Measurements from ENCODE around the gene DYSF.
A peak's percentile ranks its signal among the peaks of the same experiment; 100 is the strongest.
"Not testable (repeated sequence)": the region's sequence is repeated elsewhere in the genome, so short reads cannot be mapped to it uniquely, and the experiment has no call there.

DYSF gene

DNA sequence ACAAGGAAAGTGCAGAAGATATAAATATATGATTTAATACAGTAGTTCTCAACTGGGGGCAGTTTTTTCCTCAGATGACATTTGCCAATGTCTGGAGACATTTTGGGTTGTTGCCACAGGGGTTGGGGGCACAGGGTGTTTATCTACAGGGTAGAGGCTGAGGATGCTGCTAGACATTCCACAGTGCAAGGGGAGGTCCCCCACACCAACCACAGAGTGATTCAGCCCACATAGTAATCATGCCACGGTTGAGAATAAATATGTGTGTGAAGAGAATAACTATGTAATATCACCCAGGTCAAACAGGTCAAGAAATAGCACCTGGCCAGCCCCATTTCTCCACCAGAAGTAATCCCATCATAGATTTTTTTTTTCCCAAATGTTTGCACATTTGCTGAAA lies 17.9 kb downstream of the DYSF start:
- DNase-seq, result no peak

- DNase-seq, result no peak
Observed at GRCh38 chr2:71472019-71472418, 18.7 kb downstream of the DYSF start.

DNA sequence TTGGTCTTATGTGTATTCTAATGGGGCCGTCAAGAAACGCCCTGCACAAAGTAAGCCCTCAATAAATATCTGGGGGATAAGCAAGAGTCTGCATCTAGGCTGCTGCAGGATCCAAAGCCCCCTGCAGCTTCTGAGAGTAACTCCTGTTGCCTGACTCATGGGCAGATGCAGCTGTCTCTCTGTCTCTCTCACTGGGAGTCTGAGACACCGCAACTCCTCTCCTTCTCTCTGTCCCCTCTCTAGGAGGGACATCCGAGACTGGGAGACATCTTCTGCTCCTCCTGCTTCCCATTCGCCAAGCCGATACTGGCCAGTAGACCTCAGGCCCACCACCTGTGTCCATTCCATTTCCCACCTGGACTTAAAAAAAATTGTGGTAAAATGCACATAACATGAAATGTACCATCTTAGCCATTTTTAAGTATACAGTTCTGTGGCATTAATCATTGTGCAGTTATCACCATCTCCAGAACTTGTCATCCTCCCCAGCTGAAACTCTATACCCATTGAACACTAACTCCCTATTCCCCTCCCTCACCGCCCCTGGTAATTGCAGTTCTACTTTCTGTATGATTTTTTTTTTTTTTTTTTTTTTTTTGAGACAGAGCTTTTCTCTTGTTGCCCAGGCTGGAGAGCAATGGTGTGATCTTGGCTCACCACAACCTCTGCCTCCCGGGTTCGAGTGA lies 20.1 kb downstream of the DYSF start:
- no peak for DNase-seq

DNA sequence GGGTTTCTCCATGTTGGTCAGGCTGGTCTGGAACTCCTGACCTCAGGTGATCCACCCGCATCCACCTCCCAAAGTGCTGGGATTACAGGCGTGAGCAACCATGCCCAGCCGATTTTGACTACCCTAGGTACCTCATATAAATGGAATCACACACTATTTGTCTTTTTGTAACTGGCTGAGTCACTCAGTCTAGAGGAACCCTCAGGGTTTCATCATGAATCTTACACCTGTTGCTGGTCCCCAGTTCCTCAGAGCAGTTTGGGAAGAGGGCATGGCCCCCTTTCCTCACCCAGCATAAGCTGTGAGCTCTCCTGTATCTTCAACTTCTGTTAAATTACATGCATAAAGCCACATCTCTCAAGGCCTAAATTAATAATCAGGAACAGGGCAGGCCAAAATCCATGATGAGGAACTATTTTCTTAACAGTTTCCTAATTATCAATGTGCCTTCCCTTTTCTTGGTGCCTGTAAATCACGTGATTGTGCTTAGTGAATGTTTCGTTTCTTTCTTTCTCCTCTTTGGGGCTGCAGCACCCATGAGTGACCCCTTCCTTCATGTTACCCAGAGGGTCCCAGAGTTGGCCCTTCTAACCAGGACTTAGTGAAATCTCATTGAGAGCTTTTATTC lies 20.9 kb downstream of the DYSF start:
- no peak for DNase-seq

GRCh38 chr2:71474744-71475397 lies 21.5 kb downstream of the DYSF start:
- DNase-seq, result no peak

DNA sequence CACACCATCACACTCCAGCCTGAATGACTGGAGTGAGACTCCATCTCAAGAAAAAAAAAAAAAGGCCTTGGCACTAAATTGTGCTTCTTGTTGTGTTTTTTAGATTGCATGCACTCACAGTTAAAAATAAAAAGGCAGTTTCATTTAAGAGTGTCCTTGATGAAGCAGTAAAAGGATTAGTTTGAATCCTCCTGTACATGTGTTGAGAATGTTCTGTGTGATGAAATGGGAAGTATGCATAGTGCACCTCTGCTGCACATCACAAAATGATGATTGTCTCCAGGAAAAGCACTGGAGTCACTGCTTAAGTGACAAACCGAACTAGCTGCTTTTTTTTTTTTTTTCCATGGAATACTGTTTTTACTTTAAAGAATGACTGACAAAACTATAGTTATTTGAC lies 23.1 kb downstream of the DYSF start:
- DNase-seq, result no peak

DNA sequence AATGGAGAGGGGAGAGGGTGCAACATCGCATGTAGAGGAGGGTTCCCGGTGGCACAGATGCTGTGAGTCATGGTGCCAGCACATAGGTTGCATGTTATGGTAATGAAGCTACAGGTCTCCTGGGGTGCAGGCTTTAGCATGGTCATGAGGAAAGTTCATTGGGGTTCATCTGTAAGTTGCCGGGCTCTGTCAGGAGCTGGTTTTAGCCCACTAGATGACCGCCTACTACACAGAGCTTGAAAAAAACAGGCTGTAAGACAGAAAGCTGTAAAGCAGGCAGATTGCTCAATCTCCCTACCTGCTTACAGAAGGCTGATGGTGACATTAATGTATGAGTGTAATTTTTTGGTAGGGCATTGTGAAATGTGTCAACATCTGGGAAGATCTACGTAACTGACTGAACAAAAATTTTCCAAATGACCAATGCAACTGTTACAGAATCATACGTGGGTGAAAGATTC lies 23.9 kb downstream of the DYSF start:
- no peak for DNase-seq

GRCh38 chr2:71478806-71479205 lies 25.4 kb downstream of the DYSF start:
- DNase-seq, result no peak

DNA sequence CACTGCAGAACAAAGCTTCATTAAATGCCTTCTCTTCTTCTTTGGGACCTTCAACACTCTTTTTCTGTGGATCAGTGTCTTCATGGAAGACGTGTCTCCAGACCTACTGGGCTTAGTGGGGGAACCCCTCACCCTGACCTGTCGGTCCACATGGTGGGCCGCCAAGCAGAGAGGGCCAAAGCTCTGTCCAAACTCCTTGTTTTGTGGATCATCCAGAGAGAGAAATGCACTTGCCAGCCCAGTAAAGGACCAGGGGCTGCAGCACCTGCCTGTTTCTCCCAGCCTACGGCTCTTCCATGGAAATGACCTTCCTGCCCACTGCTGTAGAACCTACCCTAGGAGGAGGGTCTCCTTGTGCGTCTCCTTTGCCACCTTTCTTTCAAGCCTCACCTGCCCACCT lies 25.9 kb downstream of the DYSF start:
- no peak for DNase-seq

DNA sequence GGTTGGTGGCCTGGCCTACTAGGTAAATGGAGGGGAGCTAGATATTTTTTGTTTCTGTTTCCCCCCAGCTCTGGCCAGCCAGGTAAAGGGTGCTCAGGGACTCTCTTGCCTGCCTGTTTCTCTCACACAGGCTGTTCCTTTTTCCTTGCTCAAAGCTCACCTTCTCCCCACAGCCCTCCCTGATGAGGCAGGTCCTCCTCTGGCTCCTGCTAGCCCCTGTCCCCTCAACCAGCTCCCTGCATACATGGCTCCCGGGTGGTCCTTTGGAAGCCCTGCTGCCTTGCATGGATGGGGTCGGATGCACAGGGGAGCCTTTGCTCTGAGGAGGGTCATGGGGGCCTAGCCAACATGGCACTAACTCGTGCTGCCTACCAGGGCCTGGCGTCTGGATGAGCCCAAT lies 27.8 kb downstream of the DYSF start:
- no peak for DNase-seq

DNA sequence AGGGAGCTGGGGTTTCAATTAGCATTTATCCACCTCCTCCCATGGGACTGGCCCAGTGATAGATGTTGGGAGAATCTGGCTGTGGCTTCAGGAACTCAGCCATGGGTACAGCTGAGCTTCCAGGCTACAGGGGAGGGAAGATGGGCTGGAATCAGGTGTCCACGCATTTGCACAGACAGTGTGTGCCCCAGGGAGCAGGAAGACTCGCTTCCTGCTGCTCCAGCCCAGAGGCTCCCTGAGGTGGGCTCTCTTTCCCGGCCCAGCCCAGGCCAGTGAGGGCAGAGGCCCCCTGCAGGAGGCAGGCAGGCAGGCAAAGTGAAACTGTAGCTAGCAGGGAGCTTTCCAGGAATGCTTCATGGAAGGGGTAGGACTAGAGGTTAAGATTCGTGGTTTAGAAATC lies 28.7 kb downstream of the DYSF start:
- DNase-seq, result no peak

DNA sequence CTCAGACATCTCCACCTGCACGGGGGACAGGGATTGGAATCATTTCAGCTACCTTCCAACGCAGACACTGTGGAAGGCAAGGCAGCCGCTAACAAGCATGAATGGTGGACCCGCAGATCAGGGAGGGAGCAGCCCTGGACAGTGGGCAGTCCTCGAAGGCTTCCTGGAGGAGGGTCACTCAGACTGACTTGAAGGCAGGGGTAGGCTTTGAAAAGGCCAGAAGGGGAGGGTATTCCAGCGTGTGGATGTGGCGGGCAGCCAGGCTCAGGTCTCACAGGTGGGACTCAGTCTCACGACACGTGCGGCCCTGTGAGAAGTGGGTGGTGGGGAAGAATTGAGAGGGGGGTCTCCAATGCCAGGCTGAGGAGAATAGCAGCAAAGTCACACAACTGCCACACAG lies 29.9 kb downstream of the DYSF start:
- DNase-seq, result no peak

DNA sequence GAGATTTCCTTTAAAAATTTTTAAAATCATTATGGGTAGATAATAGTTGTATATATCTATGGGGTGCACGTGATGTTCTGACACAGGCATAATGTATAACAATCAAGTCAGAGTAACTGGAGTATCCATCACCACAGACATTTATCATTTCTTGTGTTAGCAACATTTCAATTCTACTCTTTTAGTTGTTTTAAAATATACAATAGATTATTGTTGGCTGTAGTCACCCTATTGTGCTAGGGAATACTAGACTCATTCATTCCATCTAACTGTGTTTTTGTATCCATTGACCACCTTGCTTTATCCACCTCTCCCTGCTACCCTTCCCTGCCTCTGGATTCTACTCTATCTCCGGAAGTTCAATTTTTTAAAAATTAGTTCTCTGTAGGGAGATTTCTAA lies 31.0 kb downstream of the DYSF start:
- no peak for DNase-seq

GRCh38 chr2:71486881-71487640 lies 33.7 kb downstream of the DYSF start:
- no peak for DNase-seq

DNA sequence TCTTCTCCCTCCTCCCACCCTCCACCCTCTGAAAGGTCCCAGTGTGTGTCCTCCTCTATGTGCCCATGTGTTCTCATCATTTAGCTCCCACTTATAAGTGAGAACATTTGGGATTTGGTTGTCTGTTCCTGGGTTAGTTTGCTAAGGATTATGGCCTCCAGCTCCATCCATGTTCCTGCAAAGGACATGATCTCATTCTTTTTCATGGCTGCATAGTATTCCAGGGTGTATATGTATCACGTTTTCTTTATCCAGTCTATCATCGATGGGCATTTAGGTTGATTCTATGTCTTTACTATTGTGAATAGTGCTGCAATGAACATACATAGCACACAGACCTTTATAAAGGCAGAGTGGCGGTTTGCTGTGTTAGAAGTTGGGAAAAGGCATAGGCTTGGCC lies 38.2 kb downstream of the DYSF start:
- DNase-seq, result not testable (repeated sequence)

DNA sequence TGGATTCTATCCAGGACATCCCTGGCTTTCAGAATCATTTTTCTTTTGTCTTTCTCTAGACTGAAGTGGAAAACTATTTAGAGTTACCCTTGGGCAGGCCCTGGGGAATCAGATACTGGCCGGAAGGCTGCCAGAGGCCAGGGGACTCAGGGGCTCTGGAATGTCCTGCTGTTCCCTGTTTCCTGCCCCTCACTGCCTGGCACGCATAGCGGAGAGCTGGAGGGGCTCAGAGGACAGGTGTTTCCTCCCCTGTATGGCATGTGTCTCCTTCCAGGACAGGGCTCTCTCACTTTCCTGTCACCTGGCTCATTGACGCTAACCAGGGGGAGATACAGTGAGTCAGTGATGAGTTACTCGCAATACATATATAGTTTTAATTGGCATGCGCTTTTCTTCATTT lies 38.8 kb downstream of the DYSF start:
- DNase-seq, result no peak

- no peak for DNase-seq
Observed at GRCh38 chr2:71494091-71494490, 40.7 kb downstream of the DYSF start.

- DNase-seq, result no peak
Observed at GRCh38 chr2:71494523-71495155, 41.3 kb downstream of the DYSF start.

- DNase-seq, result no peak
Observed at GRCh38 chr2:71496156-71496770, 42.9 kb downstream of the DYSF start.

DNA sequence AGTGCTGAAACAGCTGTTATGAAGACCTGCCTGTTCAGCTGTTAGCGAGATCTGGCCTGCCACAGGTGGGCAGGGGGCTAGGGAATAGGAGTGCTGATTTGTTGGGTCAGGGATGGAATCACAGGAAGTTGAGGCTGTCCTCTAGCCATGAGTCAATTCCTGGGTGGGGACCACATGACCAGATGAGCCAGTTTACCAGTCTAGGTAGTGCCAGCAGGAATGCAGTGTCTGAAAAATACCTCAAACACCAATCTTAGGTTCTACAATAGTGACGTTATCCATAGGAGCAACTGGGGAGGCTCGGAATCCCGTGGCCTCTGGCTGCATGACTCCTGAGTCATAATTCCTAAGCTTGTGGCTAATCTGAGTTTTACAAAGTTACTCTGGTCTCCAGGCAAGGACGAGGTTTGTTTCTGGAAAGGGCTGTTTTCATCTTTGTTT lies 44.9 kb downstream of the DYSF start:
- no peak for DNase-seq

DNA sequence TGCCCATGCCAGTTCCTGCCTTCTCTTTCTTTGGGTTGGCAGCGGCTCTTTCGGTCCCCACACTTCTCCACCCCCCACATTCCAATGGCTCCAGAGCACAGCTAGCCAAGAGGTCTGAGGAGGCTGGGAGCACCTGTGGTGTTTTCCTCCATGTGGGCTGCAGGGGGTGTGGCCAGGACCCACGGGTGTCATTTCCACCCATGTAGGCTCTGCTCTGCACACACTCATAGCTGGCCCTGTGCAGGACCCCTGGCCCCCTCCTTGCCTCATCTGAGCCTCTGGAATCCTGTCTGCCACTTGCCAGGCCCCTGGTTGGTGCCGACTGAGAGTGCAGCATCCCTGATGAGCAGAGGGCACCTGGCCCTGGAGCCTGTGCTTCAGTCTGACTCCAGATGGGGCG lies 46.3 kb downstream of the DYSF start:
- peak in 2 of 56 donors; percentile 11 to 16 for DNase-seq

Measured in amygdala (tissue), 56 donors.